HepG2 (cell line): ENCODE measurements around the gene OR56A3. TPM values are rescaled to one million over a fixed set of nuclear protein-coding genes. Genes with fewer than 3 reads are reported as not detected.
"Not testable (repeated sequence)": the region's sequence is repeated elsewhere in the genome, so short reads cannot be mapped to it uniquely, and the experiment has no call there.

Experiments used
- ATAC-seq: fragments of 200-7000 bp; cut with Tn5 transposase; 3 replicates; pipeline ENCODE4 v1.9.1; 2020; ENCODE audit warnings: mild to moderate bottlenecking, moderate library complexity
- BruUV-seq: library from RNA; stranded (reverse); fragments of 400-500 nt; replicated peaks from 2 replicates; lab custom pipeline; 2021; lab: Mats Ljungman, UMichigan
- CTCF ChIA-PET: fragments of 300-600 bp; formaldehyde crosslinking; extraction: SDS; loops from one replicate; lab custom pipeline; 2021; ENCODE audit warnings: low total read pairs, inconsistent platforms, low intra/inter-chr PET ratio; lab: Yijun Ruan, JAX
- POLR2A ChIA-PET: fragments of 350-600 bp; sonication (Branson Sonifier 250); formaldehyde crosslinking; loops from one replicate; lab custom pipeline; 2020; ENCODE audit warnings: antibody characterized with exemption, inconsistent platforms; lab: Yijun Ruan, JAX
- DNase-seq: peaks from one replicate; pipeline ENCODE4 v3.0.0-alpha.2; 2015; ENCODE audit warnings: low spot score
- FAIRE-seq: peaks from 3 replicates; lab custom pipeline; 2011; peaks lifted over from hg19 to GRCh38; lab: Jason Lieb, UNC
- H2AFZ ChIP-seq: one replicate; pipeline ENCODE4 v1.6.1; 2011; ENCODE audit warnings: low read length, inconsistent platforms
- H3K27ac ChIP-seq: fragments of 300-600 bp; 3 replicates; pipeline ENCODE4 v1.8.0; 2011; ENCODE audit warnings: mixed run types, mild to moderate bottlenecking, mixed read lengths, low read length, inconsistent platforms; ENCODE audit not compliant: insufficient read depth; ENCODE audit errors: extremely low read length
- H3K27me3 ChIP-seq, 2 experiments: fragments of 200-600 bp in 1 of 2; 2 replicates in 1 of 2; 3 replicates in 1 of 2; pipeline versions ENCODE4 v1.6.0 to v1.8.0; 2011; ENCODE audit warnings: low read length in 2 of 2, mild to moderate bottlenecking in 2 of 2, moderate library complexity in 2 of 2, inconsistent platforms in 1 of 2; ENCODE audit not compliant: insufficient read depth in 2 of 2, control insufficient read depth in 1 of 2
- H3K36me3 ChIP-seq, 2 experiments: fragments of 200-600 bp in 1 of 2; replicated peaks in 1 of 2; 2 replicates in 1 of 2; 3 replicates in 1 of 2; pipeline versions ENCODE4 v1.5.1 to v1.8.0; 2011; ENCODE audit warnings: low read length in 2 of 2, inconsistent platforms in 1 of 2; ENCODE audit not compliant: insufficient read depth in 2 of 2, control insufficient read depth in 1 of 2
- H3K4me1 ChIP-seq: 2 replicates; pipeline ENCODE4 v1.5.1; 2012; ENCODE audit warnings: low read length, inconsistent platforms; ENCODE audit not compliant: insufficient read depth
- H3K4me2 ChIP-seq: 2 replicates; pipeline ENCODE4 v1.6.0; 2011; ENCODE audit warnings: low read depth, low read length, inconsistent platforms
- H3K4me3 ChIP-seq, 3 experiments: fragments of 200-600 bp in 1 of 3; sonication (generic), shearing (Covaris generic) in 1 of 3; replicated peaks in 1 of 3; 2 replicates each; pipeline ENCODE4 v1.5.1; 2011 to 2016; ENCODE audit warnings: low read length in 3 of 3, inconsistent platforms in 2 of 3, low read depth in 2 of 3, mild to moderate bottlenecking in 2 of 3, control low read depth in 1 of 3, mixed read lengths in 1 of 3; ENCODE audit not compliant: insufficient read depth in 1 of 3
- H3K79me2 ChIP-seq: one replicate; pipeline ENCODE4 v1.6.1; 2011; ENCODE audit warnings: low read length, inconsistent platforms; ENCODE audit not compliant: insufficient read depth
- H3K9ac ChIP-seq: 2 replicates; pipeline ENCODE4 v1.6.0; 2011; ENCODE audit warnings: mild to moderate bottlenecking, low read depth, low read length, inconsistent platforms; ENCODE audit not compliant: insufficient read depth
- H3K9me3 ChIP-seq: 2 replicates; pipeline ENCODE4 v1.5.1; 2012; ENCODE audit warnings: mild to moderate bottlenecking, low read length
- H4K20me1 ChIP-seq: 2 replicates; pipeline ENCODE4 v1.6.0; 2011; ENCODE audit warnings: inconsistent platforms, mild to moderate bottlenecking, low read length, moderate library complexity; ENCODE audit not compliant: insufficient read depth
- AGO1 ChIP-seq: fragments of 200-400 bp; formaldehyde crosslinking; IDR thresholded peaks from 2 replicates; pipeline ENCODE4 v1.6.1; 2017; ENCODE audit warnings: mild to moderate bottlenecking, low read depth, low read length, moderate library complexity; ENCODE audit not compliant: poor library complexity, severe bottlenecking
- ARNT ChIP-seq: fragments of 450-650 bp; IDR thresholded peaks from 2 replicates; pipeline ENCODE4 v1.6.1; 2017
- ATAD3A ChIP-seq: sonication (generic); formaldehyde crosslinking; IDR thresholded peaks from 2 replicates; pipeline ENCODE4 v1.4.0; 2020; ENCODE audit warnings: missing genetic modification reagents
- GATAD2A ChIP-seq: IDR thresholded peaks from 2 replicates; pipeline ENCODE4 v1.6.1; 2016
- HNRNPH1 ChIP-seq: fragments of 200-400 bp; formaldehyde crosslinking; optimal IDR thresholded peaks from 2 replicates; pipeline ENCODE3; 2017; ENCODE audit warnings: mild to moderate bottlenecking, low read depth, low read length
- HNRNPL ChIP-seq: fragments of 200-400 bp; formaldehyde crosslinking; IDR thresholded peaks from 2 replicates; pipeline ENCODE4 v1.6.1; 2017; ENCODE audit warnings: mild to moderate bottlenecking, low read depth, low read length
- NR2F6 ChIP-seq, 2 experiments: IDR thresholded peaks; 2 replicates each; pipeline ENCODE4 v1.6.1; 2016; ENCODE audit warnings: antibody characterized with exemption in 1 of 2, mild to moderate bottlenecking in 1 of 2
- POLR2A ChIP-seq, 2 experiments: IDR thresholded peaks; 2 replicates each; pipeline ENCODE4 v1.6.1; 2011; ENCODE audit warnings: low read depth in 2 of 2, low read length in 2 of 2, mild to moderate bottlenecking in 1 of 2, moderate library complexity in 1 of 2; ENCODE audit not compliant: insufficient read depth in 1 of 2
- SP140L ChIP-seq: sonication (generic); formaldehyde crosslinking; IDR thresholded peaks from 2 replicates; pipeline ENCODE4 v1.4.0; 2020; ENCODE audit warnings: missing genetic modification reagents, borderline replicate concordance
- TOPORS ChIP-seq: sonication (generic); formaldehyde crosslinking; IDR thresholded peaks from 2 replicates; pipeline ENCODE4 v1.8.0; 2023; ENCODE audit warnings: mild to moderate bottlenecking, missing genetic modification reagents
- ZEB1 ChIP-seq: IDR thresholded peaks from 2 replicates; pipeline ENCODE4 v1.6.1; 2012; ENCODE audit warnings: mild to moderate bottlenecking, low read depth, inconsistent platforms; ENCODE audit not compliant: insufficient replicate concordance
- ZNF430 ChIP-seq: sonication (generic); formaldehyde crosslinking; IDR thresholded peaks from 2 replicates; pipeline ENCODE4 v1.9.0; 2021; ENCODE audit warnings: mild to moderate bottlenecking, missing genetic modification reagents
- ZNF720 ChIP-seq: sonication (generic); formaldehyde crosslinking; IDR thresholded peaks from 2 replicates; pipeline ENCODE4 v1.4.0; 2020; ENCODE audit warnings: missing genetic modification reagents
- ZNF773 ChIP-seq: sonication (generic); formaldehyde crosslinking; IDR thresholded peaks from 2 replicates; pipeline ENCODE4 v1.4.0; 2020; ENCODE audit warnings: missing genetic modification reagents, borderline replicate concordance
- WGBS: methylation state at CpG from one replicate; pipeline ENCODE4 v1.1.6; 2017; ENCODE audit warnings: low lambda C conversion rate; 5-methylcytosine and 5-hydroxymethylcytosine counted together
- in situ Hi-C: cut with HindIII; loops from 2 replicates; pipeline ENCODE4 v1.10.0; 2017; ENCODE audit warnings: low pct_unique_long_range_greater_than_20kb; ENCODE audit not compliant: extremely low pct_ligation_motif_present
- intact Hi-C: fragments of 100-400 bp; cut with micrococcal nuclease; formaldehyde crosslinking; loops from one replicate; pipeline ENCODE4 v1.10.0; 2022; ENCODE audit not compliant: unreplicated experiment
- polyA plus RNA-seq, 8 experiments: library from polyadenylated mRNA; depleted of rRNA in 3 of 8; stranded (reverse) in 7 of 8; unstranded in 1 of 8; fragments of >200 nt; fragmentation: Illumina TruSeq in 4 of 8; extraction: Trizol in 4 of 8; gene quantifications; 2 replicates each; pipeline versions ENCODE4 v1.2.1 to v1.2.3, GENCODE V29; 2011 to 2016; ENCODE audit warnings: low read depth in 4 of 8, missing spikeins in 1 of 8, mixed read lengths in 1 of 8; ENCODE audit not compliant: insufficient read depth in 1 of 8
- total RNA-seq, 5 experiments: library from RNA; depleted of rRNA; stranded (reverse); fragments of >200 nt; fragmentation: Illumina TruSeq; extraction: Trizol; gene quantifications; 2 replicates each; pipeline ENCODE4 v1.2.3, GENCODE V29; 2016; ENCODE audit warnings: low read depth in 1 of 5

Gene OR56A3
- total and polyA plus RNA-seq, 2 of the 13 experiments (the other 11 are each of a cell fraction or from before 2014, with no cell fraction given), result not detected

DNA sequence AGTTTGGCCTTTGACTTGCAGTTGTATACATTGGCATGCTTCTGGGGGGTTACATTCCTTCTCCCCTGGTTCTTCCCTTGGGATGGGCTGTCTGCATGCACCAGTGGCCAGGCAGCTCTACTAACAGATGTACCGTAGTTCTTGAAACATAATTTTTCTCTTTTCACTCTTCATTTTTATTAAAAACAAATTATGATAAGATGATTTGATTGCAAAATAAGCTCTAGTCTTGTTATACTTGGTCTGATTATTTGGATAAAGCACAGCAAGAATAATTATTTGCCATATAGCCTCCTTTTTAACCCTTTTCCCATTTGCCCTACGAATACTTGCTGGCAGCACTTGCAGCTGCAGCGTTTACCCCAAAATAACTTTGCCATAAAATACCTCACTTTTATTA is 13.5 kb downstream of the OR56A3 start:
- 26% methylated on average over 3 of the region's 3 CpGs for WGBS
- Histone ChIP-seq H3K4me3 (no peak overlapping the region), H3K9ac (no peak overlapping the region), H2AFZ (no peak overlapping the region), H3K9me3 (peaks cover 8% of the 10 kb centered on the region), H3K36me3 (no peaks in the 10 kb centered on the region), H3K4me1 (no peaks in the 10 kb centered on the region), H3K27me3 (no peaks in the 10 kb centered on the region), H3K79me2 (no peaks in the 10 kb centered on the region), H4K20me1 (no peaks in the 10 kb centered on the region), H3K27ac (no peak overlapping the region), H3K4me2 (no peak overlapping the region)
- BruUV-seq, result no TSS peak
- POLR2A ChIA-PET, result no interaction called here
- CTCF ChIA-PET, result no interaction called here
- no peak for ATAC-seq
- no peak for FAIRE-seq
- no peak for DNase-seq
- in situ Hi-C loops, result no loop called here
- TF ChIP-seq ZNF430 (CRISPR knock-in tag), result no peak
- no peak for TF ChIP-seq HNRNPH1
- TF ChIP-seq GATAD2A (CRISPR knock-in tag), result no peak
- no peak for TF ChIP-seq NR2F6 (IDR thresholded peaks at IDR 0.05)
- TF ChIP-seq NR2F6 (CRISPR knock-in tag; IDR thresholded peaks at IDR 0.05), result no peak
- no peak for TF ChIP-seq ZEB1
- TF ChIP-seq HNRNPL, result no peak
- TF ChIP-seq ATAD3A (CRISPR knock-in tag), result no peak
- TF ChIP-seq ZNF720 (CRISPR knock-in tag), result no peak
- TF ChIP-seq ZNF773, result no peak
- TF ChIP-seq ARNT, result no peak
- no peak for TF ChIP-seq AGO1
- TF ChIP-seq SP140L (CRISPR knock-in tag), result no peak
- no peak for TF ChIP-seq TOPORS (CRISPR knock-in tag)
- no peak for TF ChIP-seq POLR2A (IDR thresholded peaks at IDR 0.05; ENCODE audit: insufficient read depth in 1 of 2, low read depth in 2 of 2, low read length in 2 of 2)
- intact Hi-C loops, result no loop called here

GRCh38 chr11:5960704-5961320 is 18.8 kb downstream of the OR56A3 start:
- DNase-seq, BruUV-seq, H3K36me3 ChIP-seq, ATAC-seq, CTCF ChIA-PET, POLR2A ChIA-PET, H3K9ac ChIP-seq, intact Hi-C loops, H3K79me2 ChIP-seq, H2AFZ ChIP-seq, H3K27ac ChIP-seq, H4K20me1 ChIP-seq, H3K27me3 ChIP-seq, FAIRE-seq, in situ Hi-C loops, H3K4me3 ChIP-seq, H3K4me1 ChIP-seq, H3K4me2 ChIP-seq: not testable (repeated sequence)
- 23% methylated on average over 4 of the region's 40 CpGs for WGBS
- H3K9me3 ChIP-seq, result peaks cover 22% of the 10 kb centered on the region
